B cell (primary cell): ENCODE results near the gene PTPN23. TPM values are rescaled to one million over a fixed set of nuclear protein-coding genes. Genes with fewer than 3 reads are reported as not detected.

Source experiments
- ATAC-seq: fragments of 200-7000 bp; cut with Tn5 transposase; one replicate; pipeline ENCODE4 v1.10.0; 2021; ENCODE audit warnings: low read depth, mild to moderate bottlenecking, moderate number of reproducible peaks, moderate library complexity
- CTCF ChIA-PET: fragments of 350-600 bp; sonication (Branson Sonifier 250); formaldehyde crosslinking; loops from one replicate; lab custom pipeline; 2021; ENCODE audit warnings: antibody characterized with exemption, inconsistent platforms; lab: Charles Lee
- POLR2A ChIA-PET: fragments of 350-600 bp; sonication (Branson Sonifier 250); formaldehyde crosslinking; loops from one replicate; lab custom pipeline; 2021; ENCODE audit warnings: antibody characterized with exemption; lab: Charles Lee
- DNase-seq: peaks from one replicate; pipeline ENCODE4 v3.0.0; 2013
- H2AFZ ChIP-seq: 2 replicates; pipeline ENCODE4 v1.6.1; 2012; ENCODE audit warnings: mild to moderate bottlenecking, low read depth, low read length; ENCODE audit not compliant: insufficient read depth, poor library complexity, severe bottlenecking
- H3K27ac ChIP-seq, 2 donors: 1 replicate in 1 of 2; 2 replicates in 1 of 2; pipeline ENCODE4 v1.5.1; 2012 to 2013; ENCODE audit warnings: low read length in 2 of 2, mild to moderate bottlenecking in 2 of 2, moderate library complexity in 1 of 2
- H3K27me3 ChIP-seq, 4 experiments: fragments of 200-600 bp in 1 of 4; sonication (generic) in 1 of 4; replicated peaks in 1 of 4; 1 replicate in 2 of 4; 2 replicates in 2 of 4; pipeline versions ENCODE4 v1.6.1 to v1.7.0; 2013 to 2016; ENCODE audit warnings: low read length in 3 of 4, mild to moderate bottlenecking in 2 of 4, mixed read lengths in 1 of 4, moderate library complexity in 1 of 4; ENCODE audit not compliant: insufficient read depth in 4 of 4, control insufficient read depth in 3 of 4; ENCODE audit errors: control extremely low read depth in 1 of 4
- H3K36me3 ChIP-seq, 2 experiments: replicated peaks in 1 of 2; 1 replicate in 1 of 2; 2 replicates in 1 of 2; pipeline versions ENCODE4 v1.6.1 to v1.7.1; 2013; ENCODE audit warnings: low read length in 1 of 2; ENCODE audit not compliant: insufficient read depth in 2 of 2, control insufficient read depth in 1 of 2; ENCODE audit errors: control extremely low read depth in 1 of 2, extremely low read depth in 1 of 2
- H3K4me1 ChIP-seq, 2 donors: fragments of 200-600 bp in 1 of 2; sonication (generic) in 1 of 2; 1 replicate in 1 of 2; 2 replicates in 1 of 2; pipeline versions ENCODE4 v1.5.1 to v1.6.1; 2013 to 2017; ENCODE audit warnings: low read length in 2 of 2; ENCODE audit not compliant: control insufficient read depth in 2 of 2, insufficient read depth in 2 of 2
- H3K4me2 ChIP-seq: replicated peaks from 2 replicates; pipeline ENCODE3; 2012; ENCODE audit warnings: mild to moderate bottlenecking, low read depth, low read length; ENCODE audit not compliant: poor library complexity, severe bottlenecking
- H3K4me3 ChIP-seq, 5 experiments: fragments of 200-600 bp in 1 of 5; sonication (generic) in 1 of 5; 1 replicate in 3 of 5; 2 replicates in 2 of 5; pipeline versions ENCODE4 v1.5.1 to v1.7.0; 2011 to 2016; ENCODE audit warnings: low read length in 4 of 5, mild to moderate bottlenecking in 4 of 5, low read depth in 2 of 5, control low read depth in 1 of 5, moderate library complexity in 1 of 5; ENCODE audit not compliant: insufficient read depth in 1 of 5; ENCODE audit errors: control extremely low read depth in 1 of 5, extremely low read depth in 1 of 5
- H3K79me2 ChIP-seq: fragments of 200-600 bp; sonication (generic); one replicate; pipeline ENCODE4 v1.6.0; 2016; ENCODE audit warnings: low read length; ENCODE audit not compliant: control insufficient read depth, insufficient read depth
- H3K9ac ChIP-seq: fragments of 200-600 bp; sonication (generic); 2 replicates; pipeline ENCODE4 v1.6.1; 2017; ENCODE audit warnings: mild to moderate bottlenecking, low read length, moderate library complexity
- H3K9me3 ChIP-seq, 3 donors: one replicate each; pipeline versions ENCODE4 v1.6.1 to v1.7.1; 2013; ENCODE audit warnings: low read length in 2 of 3; ENCODE audit not compliant: control insufficient read depth in 2 of 3, insufficient read depth in 1 of 3; ENCODE audit errors: control extremely low read depth in 1 of 3
- H4K20me1 ChIP-seq: 2 replicates; pipeline ENCODE4 v1.6.0; 2012; ENCODE audit warnings: mild to moderate bottlenecking, low read length; ENCODE audit not compliant: insufficient read depth, control insufficient read depth, poor library complexity, severe bottlenecking
- H3K27ac Mint-ChIP-seq: one replicate; pipeline ENCODE4 v1.8.0; 2021; ENCODE audit warnings: mixed read lengths
- H3K27me3 Mint-ChIP-seq: one replicate; pipeline ENCODE4 v1.8.0; 2021; ENCODE audit warnings: mixed read lengths
- H3K4me1 Mint-ChIP-seq: one replicate; pipeline ENCODE4 v1.8.0; 2021; ENCODE audit warnings: mixed read lengths
- H3K4me3 Mint-ChIP-seq: one replicate; pipeline ENCODE4 v1.8.0; 2021; ENCODE audit warnings: mixed read lengths
- H3K9me3 Mint-ChIP-seq: one replicate; pipeline ENCODE4 v1.8.0; 2022; ENCODE audit warnings: mixed read lengths; ENCODE audit not compliant: insufficient read depth
- CTCF ChIP-seq: fragments of 200-600 bp; IDR thresholded peaks from one replicate; pipeline ENCODE4 v1.8.0; 2022; ENCODE audit warnings: antibody characterized with exemption, mild to moderate bottlenecking
- EZH2 ChIP-seq: IDR thresholded peaks from 2 replicates; pipeline ENCODE4 v1.6.1; 2012; ENCODE audit warnings: borderline replicate concordance, low read depth, mild to moderate bottlenecking, moderate library complexity, low read length; ENCODE audit not compliant: insufficient read depth, poor library complexity, severe bottlenecking
- WGBS: methylation state at CpG from one replicate; pipeline ENCODE4 v1.1.5; 2013; ENCODE audit warnings: missing lambda C conversion rate; ENCODE audit not compliant: insufficient coverage; 5-methylcytosine and 5-hydroxymethylcytosine counted together
- intact Hi-C: fragments of 100-400 bp; cut with micrococcal nuclease; formaldehyde crosslinking; loops from one replicate; pipeline ENCODE4 v1.10.0; 2022
- polyA plus RNA-seq: library from polyadenylated mRNA; depleted of rRNA; stranded (reverse); fragments of >200 nt; gene quantifications from 2 replicates; pipeline ENCODE4 v1.2.3, GENCODE V29; 2012
- total RNA-seq, 2 donors: library from RNA; stranded (reverse); fragments of 120-200 nt in 1 of 2; gene quantifications; 1 replicate in 1 of 2; 2 replicates in 1 of 2; pipeline versions ENCODE4 v1.2.3 to v1.2.4, GENCODE V29; 2013 to 2022

Gene PTPN23
- total and polyA plus RNA-seq, 2 donors (not counting 1 experiment from before 2014, with no cell fraction given): 21.3 to 68.8 TPM

- Histone ChIP-seq H3K27ac (no peak overlapping the region), H2AFZ (no peak overlapping the region), H3K79me2 (no peaks in the 10 kb centered on the region), H4K20me1 (no peaks in the 10 kb centered on the region), H3K4me1 (no peaks in the 10 kb centered on the region), H3K27me3 (no peaks in the 10 kb centered on the region), H3K9ac (no peak overlapping the region), H3K4me2 (no peak overlapping the region), H3K36me3 (no peaks in the 10 kb centered on the region), H3K4me3 (no peak overlapping the region), H3K9me3 (peaks cover 0 to 20% (median 13%) of the 10 kb centered on the region in 3 donors)
- ChIA-PET POLR2A (no interaction called here), CTCF (no interaction called here)
- intact Hi-C loops: no loop called here
- H3K9me3 Mint-ChIP-seq: peaks cover 4% of the 10 kb centered on the region
- no peak overlapping the region for H3K27ac Mint-ChIP-seq
- ATAC-seq: no peak
- TF ChIP-seq EZH2: no peak
- no peak for TF ChIP-seq CTCF
- H3K4me1 Mint-ChIP-seq: no peaks in the 10 kb centered on the region
- H3K27me3 Mint-ChIP-seq: no peaks in the 10 kb centered on the region
- DNase-seq: no peak
- H3K4me3 Mint-ChIP-seq: no peak overlapping the region
- WGBS: 92% methylated on average over 1 of the region's 3 CpGs
Observed at GRCh38 chr3:47355010-47355409, 25.8 kb upstream of the PTPN23 start.

- Mint-ChIP-seq H3K27ac (no peak overlapping the region), H3K9me3 (peaks cover 8% of the 10 kb centered on the region), H3K27me3 (no peaks in the 10 kb centered on the region), H3K4me1 (no peaks in the 10 kb centered on the region), H3K4me3 (no peak overlapping the region)
- DNase-seq (no peak), ATAC-seq (no peak)
- H3K27me3 ChIP-seq: no peaks in the 10 kb centered on the region
- intact Hi-C loops: no loop called here
- CTCF ChIA-PET: no interaction called here
- WGBS: 95% methylated on average over 31 of the region's 31 CpGs
- H3K4me1 ChIP-seq: no peaks in the 10 kb centered on the region
- no peaks in the 10 kb centered on the region for H4K20me1 ChIP-seq
- POLR2A ChIA-PET: no interaction called here
- no peak overlapping the region for H3K4me2 ChIP-seq
- H3K9ac ChIP-seq: no peak overlapping the region
- H3K27ac ChIP-seq: no peak overlapping the region
- H2AFZ ChIP-seq: no peak overlapping the region
- no peak for TF ChIP-seq CTCF
- TF ChIP-seq EZH2: no peak
- H3K9me3 ChIP-seq: peaks cover 0 to 28% (median 14%) of the 10 kb centered on the region in 3 donors
- no peak overlapping the region for H3K4me3 ChIP-seq
- H3K36me3 ChIP-seq: no peaks in the 10 kb centered on the region
- no peaks in the 10 kb centered on the region for H3K79me2 ChIP-seq
Observed at GRCh38 chr3:47356201-47356600, 24.6 kb upstream of the PTPN23 start.
